NCI-H128 (cell line): ENCODE measurements around the gene RASGRF1.
"Not testable (repeated sequence)": the region's sequence is repeated elsewhere in the genome, so short reads cannot be mapped to it uniquely, and the experiment has no call there.

ENCODE experiments used
- DNase-seq: peaks from one replicate; lab custom pipeline; 2025; ENCODE audit not compliant: unreplicated experiment; lab: John Stamatoyannopoulos, UW

The RASGRF1 gene

DNA sequence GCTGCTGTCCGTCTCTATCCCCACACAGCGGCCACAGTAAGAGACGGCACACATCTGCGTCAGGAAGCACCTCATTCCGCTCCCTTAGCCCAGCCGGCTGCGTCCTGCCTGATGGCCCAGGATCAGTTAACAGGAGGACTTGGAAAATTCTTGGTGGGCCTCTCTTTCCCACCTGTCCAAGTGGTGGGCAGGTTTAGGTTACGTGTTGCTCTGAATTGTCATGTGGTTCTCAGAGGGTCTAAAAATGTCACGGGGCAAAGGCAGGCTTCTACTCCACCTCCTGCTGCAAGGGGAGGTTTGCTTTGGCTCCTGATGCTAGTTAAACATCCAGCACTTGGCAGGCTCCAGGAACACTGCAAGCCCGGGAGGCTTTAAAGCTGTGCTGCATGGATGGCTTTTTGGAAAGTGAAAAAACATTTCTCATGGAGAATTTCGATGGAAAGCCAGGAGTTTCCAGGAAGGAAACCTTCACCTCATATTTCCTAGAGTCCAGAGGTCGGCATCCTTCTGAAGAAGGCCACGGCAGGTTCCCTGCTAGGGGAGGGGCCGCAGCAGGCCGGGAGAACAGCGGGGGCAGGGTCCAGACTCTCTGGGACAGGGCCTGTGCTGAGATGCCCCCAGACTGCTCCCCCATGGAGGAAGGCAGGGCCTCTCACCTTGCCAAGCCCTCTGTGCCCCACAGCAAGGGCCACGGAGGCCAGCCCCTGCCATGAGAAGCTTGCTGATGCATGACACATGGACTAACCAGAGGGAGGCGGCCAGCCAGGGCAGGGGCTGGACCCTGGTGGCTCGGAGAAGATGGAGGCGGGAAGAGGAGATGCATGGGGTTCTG, 156.5 kb downstream of the RASGRF1 start:
- DNase-seq: no peak

DNA sequence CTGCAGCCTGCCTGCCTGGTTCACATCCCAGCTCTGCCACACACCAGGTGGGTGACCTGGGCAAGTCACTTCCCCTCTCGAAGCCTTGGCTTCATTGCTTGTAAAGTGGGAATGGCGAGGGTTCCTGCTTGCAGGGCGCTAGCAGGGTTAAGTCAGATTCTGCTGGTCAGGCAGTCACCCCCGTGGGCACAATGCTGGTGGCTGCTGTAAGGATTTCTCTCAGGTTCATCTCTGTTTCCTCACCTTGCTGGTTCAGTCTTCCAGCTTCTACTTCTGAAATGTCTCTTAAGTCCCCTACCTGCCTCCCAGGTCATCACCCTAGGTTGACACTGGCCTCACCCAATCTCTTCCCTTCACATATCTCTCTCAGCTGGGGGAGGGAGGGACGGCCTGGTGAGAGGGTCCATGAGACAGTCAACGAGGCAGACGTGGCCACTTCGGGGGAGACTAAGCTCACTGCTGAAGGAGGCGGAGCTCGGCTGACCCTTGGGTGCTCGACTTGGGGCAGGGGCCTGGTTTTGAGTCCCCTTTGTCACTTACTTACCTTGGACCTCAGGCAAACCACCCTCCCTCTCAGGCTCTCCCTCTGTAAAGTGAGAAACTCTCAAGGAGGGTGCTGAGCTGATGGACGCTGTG, 157.3 kb downstream of the RASGRF1 start:
- no peak for DNase-seq

GRCh38 chr15:78932258-78932808, 158.2 kb downstream of the RASGRF1 start:
- no peak for DNase-seq

GRCh38 chr15:78931439-78932257, 158.9 kb downstream of the RASGRF1 start:
- DNase-seq: no peak

- DNase-seq: no peak
Observed at GRCh38 chr15:78930577-78931388, 159.8 kb downstream of the RASGRF1 start.

DNA sequence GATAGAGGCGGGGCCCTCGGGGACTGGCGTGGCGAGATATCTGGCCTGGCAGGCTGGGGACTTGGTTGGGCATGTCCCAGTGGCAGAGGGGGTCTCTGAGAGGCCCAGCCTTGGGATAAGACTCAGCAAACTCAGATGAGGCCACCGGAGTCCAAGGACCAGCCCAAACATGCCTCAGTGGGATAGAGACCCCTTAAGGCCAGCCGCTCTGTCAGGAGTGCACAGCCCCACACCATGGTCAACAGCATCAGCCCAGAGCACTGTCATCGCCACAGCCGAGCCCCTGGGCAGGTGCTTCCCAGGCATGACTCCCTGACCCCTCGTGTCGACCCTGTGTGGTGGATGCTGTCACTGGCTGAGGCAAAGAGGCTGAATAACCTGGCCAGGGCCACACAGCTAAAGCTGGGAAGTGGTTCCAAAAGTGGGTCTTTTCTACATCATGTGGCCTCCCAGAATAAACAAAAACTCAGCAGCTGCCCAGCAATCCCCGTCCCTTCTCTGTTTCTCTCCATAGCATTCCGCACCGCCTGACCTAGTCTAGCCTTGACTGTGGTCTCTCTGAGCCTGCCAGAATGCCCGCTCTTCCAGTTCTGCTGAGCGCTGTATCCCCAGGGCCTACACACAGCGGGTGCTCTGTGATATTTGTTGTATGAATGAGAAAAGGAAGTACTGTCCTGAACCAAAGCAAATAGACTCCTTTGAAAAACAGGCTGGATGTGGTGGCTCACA, 160.9 kb downstream of the RASGRF1 start:
- DNase-seq: no peak

DNA sequence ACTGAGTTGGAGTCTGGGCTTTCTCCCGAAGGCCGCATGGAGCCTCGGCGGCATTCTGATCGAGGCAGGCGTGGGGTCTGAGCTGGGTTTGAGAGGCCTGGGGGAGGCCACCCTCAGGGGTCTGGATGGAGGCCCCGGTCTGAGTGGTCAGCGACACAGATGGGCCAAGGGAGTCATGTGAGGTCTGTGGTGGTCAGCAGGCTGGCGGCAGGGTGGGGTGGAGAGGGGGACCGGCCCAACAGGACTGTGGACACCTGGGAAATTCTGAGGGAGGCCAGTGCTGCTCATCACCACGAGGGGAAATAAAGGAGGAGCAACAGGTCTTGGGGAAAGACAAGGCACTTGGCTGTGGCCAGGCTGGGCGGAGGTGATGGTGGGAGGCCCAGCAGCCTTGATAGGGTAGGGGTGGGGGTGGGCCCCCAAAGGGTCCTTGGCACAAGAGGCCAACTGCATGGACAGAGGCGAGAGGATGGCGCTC, 161.9 kb downstream of the RASGRF1 start:
- no peak for DNase-seq

DNA sequence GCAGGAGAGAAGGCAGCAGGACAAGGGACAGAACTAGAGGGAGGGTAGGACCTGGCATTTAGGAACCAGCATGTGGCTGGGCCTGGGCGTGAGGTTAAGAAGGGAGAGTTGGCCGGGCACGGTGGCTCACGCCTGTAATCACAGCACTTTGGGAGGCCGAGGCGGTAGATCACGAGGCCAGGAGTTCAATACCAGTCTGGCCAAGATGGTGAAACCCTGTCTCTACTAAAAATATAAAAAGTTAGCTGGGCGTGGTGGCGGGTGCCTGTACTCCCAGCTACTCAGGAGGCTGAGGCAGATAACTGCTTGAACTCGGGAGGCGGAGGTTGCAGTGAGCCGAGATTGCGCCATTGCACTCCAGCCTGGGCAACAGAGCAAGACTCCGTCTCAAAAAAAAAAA, 162.4 kb downstream of the RASGRF1 start:
- not testable (repeated sequence) for DNase-seq

DNA sequence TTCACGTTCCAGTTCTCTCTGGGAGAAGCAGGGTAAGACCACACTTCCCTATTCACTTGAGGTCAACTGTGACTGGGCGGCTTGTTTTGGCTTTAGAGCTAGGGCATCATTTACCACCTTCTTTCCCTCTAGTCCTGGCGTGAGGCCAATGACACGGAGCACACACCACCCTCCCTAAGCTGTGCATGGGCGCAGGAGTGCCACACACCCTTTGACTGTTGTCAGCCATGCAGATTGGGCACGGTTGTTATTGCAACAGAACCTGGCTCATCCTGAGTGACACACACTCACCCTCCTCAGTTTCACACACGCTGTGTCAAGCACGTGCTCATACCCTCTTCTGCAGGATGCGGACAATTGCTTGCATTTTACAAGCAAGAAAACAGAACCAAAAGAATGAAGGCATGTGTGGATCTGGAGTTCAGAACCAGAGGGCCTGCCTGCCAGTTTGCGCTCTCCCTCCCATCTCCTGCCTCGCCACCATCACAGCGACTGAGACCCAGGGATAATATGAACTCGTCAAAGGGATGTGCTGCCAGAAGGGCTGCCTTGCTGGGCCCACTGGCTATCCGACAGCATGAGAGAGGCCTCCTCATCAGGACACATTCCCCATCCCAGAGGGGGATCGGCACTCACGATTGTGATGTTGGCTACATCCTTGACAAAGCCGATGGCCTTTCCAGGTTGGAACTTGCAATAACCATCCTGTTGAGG, 163.3 kb downstream of the RASGRF1 start:
- DNase-seq: no peak

GRCh38 chr15:78925956-78926743, 164.4 kb downstream of the RASGRF1 start:
- DNase-seq: no peak

DNA sequence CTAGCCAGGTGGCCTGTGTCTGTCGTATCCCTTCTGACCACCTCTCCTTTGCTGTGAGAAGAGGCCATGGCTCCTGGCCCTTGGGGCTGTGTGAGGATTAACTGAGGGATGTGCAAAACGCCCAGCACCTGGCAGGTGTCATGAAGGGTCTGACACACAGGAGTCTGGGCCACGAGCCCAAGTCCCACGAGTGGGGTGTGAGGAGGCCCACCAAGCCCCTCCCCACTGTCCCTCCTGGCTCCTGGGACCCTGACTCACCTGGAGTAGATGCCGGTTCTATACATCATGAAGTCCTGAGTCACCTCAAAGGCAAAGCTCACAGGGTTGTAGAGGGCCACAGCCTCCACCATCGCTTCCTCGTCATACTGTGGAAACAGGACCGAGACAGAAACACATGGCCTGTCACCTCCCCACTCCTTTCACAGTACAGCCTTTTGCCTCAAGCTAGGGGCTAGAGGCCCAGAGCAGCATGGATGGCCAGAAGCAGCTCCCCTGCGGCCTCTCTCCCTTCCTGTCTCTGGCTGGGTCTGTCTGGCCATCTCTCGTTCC, 165.4 kb downstream of the RASGRF1 start:
- DNase-seq: no peak

DNA sequence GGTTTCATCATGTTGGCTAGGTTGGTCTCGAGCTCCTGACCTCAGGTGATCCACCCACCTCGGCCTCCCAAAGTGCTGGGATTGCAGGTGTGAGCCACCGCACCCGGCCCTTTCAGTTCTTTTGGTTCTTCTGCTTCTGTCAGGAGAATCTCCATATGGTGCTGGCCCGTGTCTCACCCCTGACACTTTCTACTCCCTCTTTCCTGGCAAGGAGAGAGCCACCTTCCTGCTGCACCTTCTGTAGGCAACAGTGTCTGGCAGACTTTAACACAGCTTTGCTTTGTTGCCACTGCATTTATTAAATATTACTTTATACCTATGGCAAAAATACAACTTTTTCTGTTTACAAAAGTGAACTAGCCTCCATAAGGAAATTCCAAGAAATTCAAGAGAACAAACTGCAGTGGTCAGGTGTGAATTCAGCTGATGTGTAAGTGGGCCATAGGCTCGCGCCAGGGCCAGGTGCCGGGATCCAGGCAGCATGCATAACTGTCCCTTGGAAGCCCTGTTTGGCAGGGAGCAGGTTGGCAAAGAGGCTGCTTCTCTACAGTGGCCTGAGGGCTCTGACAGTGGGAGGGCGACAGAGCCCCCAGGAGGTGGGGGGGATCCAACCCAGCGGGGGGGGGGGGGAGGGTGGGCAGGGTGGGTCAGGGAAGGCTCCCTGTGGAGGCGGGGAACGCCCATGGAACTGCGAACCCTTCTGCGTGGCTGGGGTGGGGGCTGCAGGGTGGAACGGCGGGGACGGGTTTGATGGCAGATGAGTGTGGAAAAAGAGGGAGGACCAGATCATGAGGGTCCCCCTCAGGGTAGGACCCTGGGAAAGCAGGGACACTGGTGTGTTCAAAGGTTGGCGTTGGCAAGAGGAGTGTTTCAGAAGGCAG, 166.9 kb downstream of the RASGRF1 start:
- DNase-seq: no peak

DNA sequence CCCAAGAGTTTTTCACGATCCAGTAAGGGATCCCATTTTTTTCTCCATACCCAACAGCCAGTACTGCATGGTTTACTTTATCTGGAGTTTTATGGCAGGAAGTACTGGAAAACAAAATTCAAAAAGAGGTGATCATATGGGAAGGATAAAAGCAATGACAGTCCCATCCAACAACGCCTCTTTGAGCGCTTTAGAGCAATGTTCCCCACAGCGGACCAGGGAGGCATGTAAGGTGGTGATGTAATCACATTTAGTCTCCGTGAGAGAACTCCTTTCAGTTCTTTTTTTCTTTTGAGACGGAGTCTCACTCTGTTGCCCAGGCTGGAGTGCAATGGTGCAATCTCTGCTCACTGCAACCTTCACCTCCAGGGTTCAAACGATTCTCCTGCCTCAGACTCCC, 167.6 kb downstream of the RASGRF1 start:
- no peak for DNase-seq

DNA sequence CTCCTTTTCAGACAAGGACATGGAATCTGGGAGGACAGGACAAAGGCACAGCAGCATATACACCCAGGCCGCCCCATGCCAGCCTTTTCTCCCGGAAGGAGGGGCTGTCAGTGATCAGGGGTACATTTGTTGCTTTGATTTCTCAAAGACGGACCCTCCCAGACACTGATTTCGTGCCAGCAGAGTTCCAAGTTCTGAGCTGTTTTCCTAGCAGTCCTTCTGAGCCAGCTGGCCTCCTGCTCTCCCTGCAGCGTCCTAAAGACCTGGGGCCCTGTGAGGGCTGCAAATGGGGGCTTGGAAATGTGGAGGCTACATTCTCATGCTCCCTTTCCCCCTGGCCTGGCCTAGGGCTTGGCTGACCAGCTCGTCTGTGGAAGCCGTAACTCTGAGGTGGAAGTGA, 168.1 kb downstream of the RASGRF1 start:
- DNase-seq: no peak

DNA sequence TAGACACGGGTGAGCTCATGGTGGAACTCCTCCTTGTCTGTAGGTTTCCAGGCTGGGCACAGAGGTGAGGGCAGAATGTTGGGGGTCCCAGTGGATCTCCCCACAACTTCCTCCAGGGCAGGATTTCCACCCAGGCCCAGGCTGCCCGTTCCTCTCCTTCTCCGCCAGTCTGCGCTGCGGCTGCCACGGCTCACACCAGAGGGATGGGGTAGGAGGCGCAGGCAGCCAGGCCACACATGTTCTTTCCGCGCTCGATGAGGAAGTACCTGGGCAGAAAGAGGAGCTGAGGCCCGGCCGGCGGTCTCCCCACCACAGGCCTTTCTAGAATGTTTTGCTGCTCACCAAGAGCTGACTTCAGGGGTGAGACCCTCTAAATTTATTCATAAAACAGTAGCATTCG, 168.6 kb downstream of the RASGRF1 start:
- DNase-seq: no peak

- no peak for DNase-seq
Observed at GRCh38 chr15:78921517-78921916, 169.1 kb downstream of the RASGRF1 start.

- no peak for DNase-seq
Observed at GRCh38 chr15:78917888-78918287, 172.7 kb downstream of the RASGRF1 start.
